Trophoblast cell (in vitro differentiated cells and primary cell): ENCODE measurements around the gene CNIH3.

ENCODE experiments used
- DNase-seq, 2 donors: peaks; one replicate each; pipeline ENCODE4 v3.0.0-alpha.2; 2016
- H2AFZ ChIP-seq: 2 replicates; pipeline ENCODE4 v1.6.1; 2013; ENCODE audit warnings: low read length, moderate library complexity, mild to moderate bottlenecking; ENCODE audit not compliant: insufficient read depth, poor library complexity
- H2AK5ac ChIP-seq: 2 replicates; pipeline ENCODE4 v1.6.1; 2013; ENCODE audit warnings: mild to moderate bottlenecking, low read length
- H2BK120ac ChIP-seq: 2 replicates; pipeline ENCODE4 v1.6.1; 2013; ENCODE audit warnings: low read length, mild to moderate bottlenecking, moderate library complexity; ENCODE audit not compliant: insufficient read depth, poor library complexity
- H2BK12ac ChIP-seq: 2 replicates; pipeline ENCODE4 v1.6.1; 2013; ENCODE audit warnings: mild to moderate bottlenecking, low read length, moderate library complexity
- H2BK5ac ChIP-seq: 2 replicates; pipeline ENCODE4 v1.6.1; 2013; ENCODE audit warnings: low read length, low read depth, moderate library complexity, mild to moderate bottlenecking; ENCODE audit not compliant: poor library complexity
- H3K14ac ChIP-seq: 2 replicates; pipeline ENCODE4 v1.6.1; 2013; ENCODE audit warnings: mild to moderate bottlenecking, low read length
- H3K18ac ChIP-seq: 2 replicates; pipeline ENCODE4 v1.6.1; 2013; ENCODE audit warnings: mild to moderate bottlenecking, low read length
- H3K23ac ChIP-seq: 2 replicates; pipeline ENCODE4 v1.6.1; 2013; ENCODE audit warnings: low read length
- H3K27ac ChIP-seq: 2 replicates; pipeline ENCODE4 v1.5.1; 2013; ENCODE audit warnings: low read depth, mild to moderate bottlenecking, inconsistent platforms, low read length, moderate library complexity
- H3K27me3 ChIP-seq: 2 replicates; pipeline ENCODE4 v1.6.1; 2013; ENCODE audit warnings: inconsistent platforms, mild to moderate bottlenecking, low read length, moderate library complexity; ENCODE audit not compliant: insufficient read depth
- H3K36me3 ChIP-seq, 2 experiments: 1 replicate in 1 of 2; 2 replicates in 1 of 2; pipeline ENCODE4 v1.6.1; 2013; ENCODE audit warnings: low read length in 2 of 2, mild to moderate bottlenecking in 2 of 2, moderate library complexity in 1 of 2; ENCODE audit not compliant: insufficient read depth in 2 of 2, control insufficient read depth in 1 of 2
- H3K4ac ChIP-seq: 2 replicates; pipeline ENCODE4 v1.6.1; 2013; ENCODE audit warnings: low read depth, mild to moderate bottlenecking, low read length, moderate library complexity
- H3K4me1 ChIP-seq, 2 experiments: 1 replicate in 1 of 2; 2 replicates in 1 of 2; pipeline ENCODE4 v1.6.1; 2013; ENCODE audit warnings: low read length in 2 of 2, mild to moderate bottlenecking in 2 of 2, moderate library complexity in 1 of 2; ENCODE audit not compliant: insufficient read depth in 2 of 2, control insufficient read depth in 1 of 2
- H3K4me2 ChIP-seq: 2 replicates; pipeline ENCODE4 v1.6.1; 2013; ENCODE audit warnings: inconsistent platforms, mild to moderate bottlenecking, low read length, moderate library complexity
- H3K4me3 ChIP-seq: 2 replicates; pipeline ENCODE4 v1.5.1; 2013; ENCODE audit warnings: mild to moderate bottlenecking, low read depth, low read length, inconsistent platforms
- H3K79me1 ChIP-seq: one replicate; pipeline ENCODE4 v1.6.1; 2013; ENCODE audit warnings: low read length
- H3K79me2 ChIP-seq: 2 replicates; pipeline ENCODE4 v1.6.1; 2013; ENCODE audit warnings: low read length, mild to moderate bottlenecking; ENCODE audit not compliant: control insufficient read depth, insufficient read depth, poor library complexity
- H3K9ac ChIP-seq: 2 replicates; pipeline ENCODE4 v1.6.1; 2013; ENCODE audit warnings: mild to moderate bottlenecking, low read length
- H3K9me3 ChIP-seq: 2 replicates; pipeline ENCODE4 v1.6.1; 2013; ENCODE audit warnings: low read depth, mild to moderate bottlenecking, control low read depth, inconsistent platforms, low read length; ENCODE audit not compliant: insufficient read depth
- H4K12ac ChIP-seq: 2 replicates; pipeline ENCODE4 v1.6.1; 2013; ENCODE audit warnings: low read depth, mild to moderate bottlenecking, low read length, moderate library complexity
- H4K8ac ChIP-seq: 2 replicates; pipeline ENCODE4 v1.6.1; 2013; ENCODE audit warnings: low read depth, mild to moderate bottlenecking, low read length, moderate library complexity
- H4K91ac ChIP-seq: one replicate; pipeline ENCODE4 v1.6.1; 2013; ENCODE audit warnings: low read depth, mild to moderate bottlenecking, low read length, moderate library complexity
- WGBS: extraction: QIAGEN DNeasy Blood & Tissue Kit; methylation state at CpG from one replicate; pipeline ENCODE4 v1.1.7; 2013; ENCODE audit warnings: missing lambda C conversion rate; ENCODE audit not compliant: insufficient read length, insufficient coverage; ENCODE audit errors: extremely low coverage; 5-methylcytosine and 5-hydroxymethylcytosine counted together

The CNIH3 gene

DNA sequence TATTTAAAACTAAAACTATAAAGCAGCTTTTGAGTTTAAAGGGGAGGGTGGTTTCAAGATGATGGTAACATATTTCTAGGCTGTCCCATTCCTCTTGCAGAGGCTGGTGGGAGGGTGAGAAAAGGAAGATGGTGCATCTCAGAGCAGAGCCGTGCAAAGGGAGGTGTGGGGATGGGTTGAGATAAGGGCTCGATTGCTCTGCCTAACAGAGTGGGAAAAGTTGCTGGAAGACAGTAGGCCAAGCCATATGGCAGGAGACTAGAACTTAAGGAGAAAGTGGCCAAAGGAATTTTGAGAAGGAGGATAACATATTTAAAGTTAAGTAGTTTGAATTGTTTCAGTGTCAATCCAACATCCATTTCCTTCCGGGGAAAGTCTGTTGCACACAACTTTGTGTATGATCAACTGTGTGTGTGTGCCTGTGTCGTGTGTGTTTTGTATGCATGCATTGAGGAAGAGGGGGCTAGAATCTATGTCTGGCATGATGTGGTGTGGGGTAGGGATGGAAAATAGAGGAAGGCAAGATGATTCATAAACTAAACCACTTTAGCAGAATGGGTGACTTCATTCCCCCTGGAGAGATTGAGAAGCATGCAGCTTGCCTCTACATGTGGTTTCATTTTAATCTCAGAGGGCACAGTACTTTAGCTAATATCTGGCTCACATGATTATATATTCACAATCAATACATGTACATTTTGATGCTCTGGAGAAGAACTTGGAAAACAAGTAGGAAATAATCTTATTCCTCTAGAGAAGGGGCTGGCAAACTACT, 168.3 kb downstream of the CNIH3 start:
- WGBS, result no CpG with 5 or more reads among the region's 4 CpGs

DNA sequence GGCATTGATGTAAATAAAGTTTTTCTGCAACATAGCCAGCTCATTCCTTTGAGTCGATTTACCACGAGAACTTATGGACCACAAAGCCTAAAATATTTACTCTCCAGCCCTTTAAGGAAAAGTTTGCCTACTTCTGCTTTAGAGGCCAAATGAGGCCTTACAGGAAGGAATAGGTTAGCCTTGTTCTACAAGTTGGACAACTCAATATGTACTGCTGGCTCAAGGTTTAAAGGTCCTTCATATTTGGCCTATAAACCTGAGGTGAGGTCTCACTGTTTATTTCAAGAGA, 168.9 kb downstream of the CNIH3 start:
- H3K9ac ChIP-seq, result no peak overlapping the region
- peaks cover 3% of the 10 kb centered on the region for H3K9me3 ChIP-seq
- WGBS, result no CpG with 5 or more reads among the region's 2 CpGs
- no peak overlapping the region for H2BK120ac ChIP-seq
- H2AFZ ChIP-seq, result no peak overlapping the region
- H3K4me2 ChIP-seq, result no peak overlapping the region
- no peak overlapping the region for H4K12ac ChIP-seq
- no peak for DNase-seq
- no peak overlapping the region for H3K18ac ChIP-seq
- H3K79me1 ChIP-seq, result no peaks in the 10 kb centered on the region
- no peak overlapping the region for H3K27ac ChIP-seq
- no peak overlapping the region for H4K91ac ChIP-seq
- H4K8ac ChIP-seq, result no peak overlapping the region
- no peak overlapping the region for H3K14ac ChIP-seq
- peaks cover 4 to 6% of the 10 kb centered on the region in 2 experiments for H3K4me1 ChIP-seq
- no peaks in the 10 kb centered on the region for H3K36me3 ChIP-seq
- H3K23ac ChIP-seq, result no peak overlapping the region
- H2BK12ac ChIP-seq, result no peak overlapping the region
- no peaks in the 10 kb centered on the region for H3K79me2 ChIP-seq
- no peaks in the 10 kb centered on the region for H3K27me3 ChIP-seq
- no peak overlapping the region for H2BK5ac ChIP-seq
- no peak overlapping the region for H2AK5ac ChIP-seq
- no peak overlapping the region for H3K4ac ChIP-seq
- H3K4me3 ChIP-seq, result no peak overlapping the region

More for the DNA sequence above, 168.3 kb downstream of the CNIH3 start:
- H2BK12ac ChIP-seq, result no peak overlapping the region
- no peak overlapping the region for H3K27ac ChIP-seq
- DNase-seq, result no peak
- no peaks in the 10 kb centered on the region for H3K27me3 ChIP-seq
- H2AK5ac ChIP-seq, result no peak overlapping the region
- no peak overlapping the region for H3K4me2 ChIP-seq
- H3K14ac ChIP-seq, result no peak overlapping the region
- peaks cover 3% of the 10 kb centered on the region for H3K9me3 ChIP-seq
- H3K36me3 ChIP-seq, result no peaks in the 10 kb centered on the region
- no peak overlapping the region for H2BK120ac ChIP-seq
- no peaks in the 10 kb centered on the region for H3K79me1 ChIP-seq
- no peak overlapping the region for H3K18ac ChIP-seq
- no peak overlapping the region for H3K4me3 ChIP-seq
- H2AFZ ChIP-seq, result no peak overlapping the region
- H3K9ac ChIP-seq, result no peak overlapping the region
- H3K4me1 ChIP-seq, result peaks cover 4 to 6% of the 10 kb centered on the region in 2 experiments
- H3K23ac ChIP-seq, result no peak overlapping the region
- H4K8ac ChIP-seq, result no peak overlapping the region
- H3K4ac ChIP-seq, result no peak overlapping the region
- no peaks in the 10 kb centered on the region for H3K79me2 ChIP-seq
- no peak overlapping the region for H4K91ac ChIP-seq
- H4K12ac ChIP-seq, result no peak overlapping the region
- no peak overlapping the region for H2BK5ac ChIP-seq

DNA sequence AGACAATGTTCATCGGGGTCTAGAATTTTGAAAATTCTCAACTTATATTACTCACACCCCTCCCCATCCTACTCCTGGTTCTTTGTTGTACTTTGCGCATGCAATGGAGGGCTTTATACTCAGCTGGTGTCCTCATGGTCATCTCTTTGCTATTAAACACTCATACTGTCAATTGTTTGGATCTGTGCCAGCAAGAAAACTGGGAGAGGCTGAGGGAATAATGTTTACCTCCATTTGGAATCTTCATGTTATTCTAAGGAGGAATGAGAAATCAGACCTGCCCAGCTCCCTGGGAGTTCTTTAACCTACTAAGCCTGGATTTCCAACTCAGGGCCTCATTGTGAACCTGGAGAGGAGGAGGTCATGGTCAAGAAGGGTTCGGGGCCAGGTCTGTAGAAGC, 169.5 kb downstream of the CNIH3 start:
- H3K79me2 ChIP-seq, result no peaks in the 10 kb centered on the region

DNA sequence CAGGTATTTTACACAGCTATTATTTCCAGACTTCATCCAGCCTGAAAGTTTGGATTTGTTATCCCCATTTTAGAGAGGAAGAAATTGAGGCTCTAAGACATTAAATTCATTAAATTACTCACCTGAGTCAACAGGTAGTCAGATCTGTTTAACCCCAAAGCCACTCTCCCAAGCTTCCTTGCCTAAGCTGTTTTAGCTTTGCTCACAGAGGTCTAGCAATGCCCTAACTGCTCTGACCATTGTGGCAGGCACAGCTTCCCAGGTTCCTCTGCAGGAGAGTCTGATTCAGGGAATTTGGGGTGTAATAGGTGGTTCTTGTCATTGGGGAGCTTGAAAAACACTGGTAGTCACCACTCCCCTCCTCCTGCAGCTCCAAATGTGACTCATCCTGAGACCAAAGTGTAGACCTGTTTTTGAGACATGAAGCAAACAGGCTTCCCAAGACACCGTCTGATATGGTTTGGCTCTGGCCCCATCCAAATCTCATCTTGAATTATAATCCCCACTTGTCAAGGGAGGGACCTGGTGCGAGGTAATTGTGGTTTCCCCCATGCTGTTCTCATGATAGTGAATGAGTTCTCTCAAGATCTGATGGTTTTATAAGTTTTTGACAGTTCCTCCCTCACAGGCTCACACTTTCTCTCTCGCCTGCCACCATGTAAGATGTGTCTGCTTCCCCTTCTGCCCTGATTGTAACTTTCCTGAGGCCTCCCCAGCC, 170.6 kb downstream of the CNIH3 start:
- no peaks in the 10 kb centered on the region for H3K79me1 ChIP-seq
- WGBS, result no CpG with 5 or more reads among the region's 3 CpGs
- no peak overlapping the region for H2AFZ ChIP-seq
- H2BK120ac ChIP-seq, result no peak overlapping the region
- no peak for DNase-seq
- peaks cover 3% of the 10 kb centered on the region for H3K9me3 ChIP-seq
- no peaks in the 10 kb centered on the region for H3K4me1 ChIP-seq
- no peak overlapping the region for H3K4me3 ChIP-seq
- no peak overlapping the region for H3K4me2 ChIP-seq
- H2BK12ac ChIP-seq, result no peak overlapping the region
- no peak overlapping the region for H3K4ac ChIP-seq
- H3K27ac ChIP-seq, result no peak overlapping the region
- H3K27me3 ChIP-seq, result no peaks in the 10 kb centered on the region
- no peak overlapping the region for H2AK5ac ChIP-seq
- H4K91ac ChIP-seq, result no peak overlapping the region
- H3K36me3 ChIP-seq, result no peaks in the 10 kb centered on the region
- H4K8ac ChIP-seq, result no peak overlapping the region
- H3K18ac ChIP-seq, result no peak overlapping the region
- no peak overlapping the region for H3K9ac ChIP-seq
- H3K14ac ChIP-seq, result no peak overlapping the region
- no peak overlapping the region for H4K12ac ChIP-seq
- H2BK5ac ChIP-seq, result no peak overlapping the region
- no peaks in the 10 kb centered on the region for H3K79me2 ChIP-seq
- no peak overlapping the region for H3K23ac ChIP-seq

More for the DNA sequence above, 169.5 kb downstream of the CNIH3 start:
- H3K14ac ChIP-seq, result no peak overlapping the region
- no peak overlapping the region for H2BK120ac ChIP-seq
- no peak overlapping the region for H2BK5ac ChIP-seq
- no peaks in the 10 kb centered on the region for H3K27me3 ChIP-seq
- peaks cover 4% of the 10 kb centered on the region in 2 experiments for H3K4me1 ChIP-seq
- H4K91ac ChIP-seq, result no peak overlapping the region
- no peak overlapping the region for H3K9ac ChIP-seq
- H3K4ac ChIP-seq, result no peak overlapping the region
- no peak overlapping the region for H3K4me2 ChIP-seq
- peaks cover 3% of the 10 kb centered on the region for H3K9me3 ChIP-seq
- no peaks in the 10 kb centered on the region for H3K36me3 ChIP-seq
- H4K12ac ChIP-seq, result no peak overlapping the region
- H2AFZ ChIP-seq, result no peak overlapping the region
- no peak for DNase-seq
- H3K4me3 ChIP-seq, result no peak overlapping the region
- no peak overlapping the region for H3K27ac ChIP-seq
- H2AK5ac ChIP-seq, result no peak overlapping the region
- no peak overlapping the region for H3K23ac ChIP-seq
- H4K8ac ChIP-seq, result no peak overlapping the region
- H2BK12ac ChIP-seq, result no peak overlapping the region
- no peaks in the 10 kb centered on the region for H3K79me1 ChIP-seq
- H3K18ac ChIP-seq, result no peak overlapping the region
- no CpG with 5 or more reads among the region's 3 CpGs for WGBS
